Aorta (tissue), 5 donors: ENCODE data around the gene WNT11. TPM values are rescaled to one million over a fixed set of nuclear protein-coding genes. Genes with fewer than 3 reads are reported as not detected.
A peak's percentile ranks its signal among the peaks of the same experiment; 100 is the strongest.

Experiments
- ATAC-seq: fragments of 200-7000 bp; cut with Tn5 transposase; one replicate; pipeline ENCODE4 v1.9.1; 2022; ENCODE audit warnings: moderate library complexity; ENCODE audit not compliant: low FRiP score
- DNase-seq, 2 donors: peaks; one replicate each; pipeline ENCODE4 v3.0.0-alpha.2; 2020
- H3K27ac ChIP-seq, 2 donors: one replicate each; pipeline ENCODE4 v1.5.1; 2013; ENCODE audit warnings: low read length in 2 of 2, mild to moderate bottlenecking in 2 of 2, moderate library complexity in 2 of 2, control low read depth in 1 of 2, inconsistent platforms in 1 of 2, low read depth in 1 of 2
- H3K27me3 ChIP-seq, 2 donors: one replicate each; pipeline ENCODE4 v1.6.1; 2013; ENCODE audit warnings: control low read depth in 1 of 2, low read length in 1 of 2, mild to moderate bottlenecking in 1 of 2, moderate library complexity in 1 of 2; ENCODE audit not compliant: insufficient read depth in 2 of 2, control insufficient read depth in 1 of 2
- H3K36me3 ChIP-seq, 2 donors: one replicate each; pipeline ENCODE4 v1.6.1; 2013; ENCODE audit warnings: control low read depth in 1 of 2, low read length in 1 of 2, mild to moderate bottlenecking in 1 of 2; ENCODE audit not compliant: insufficient read depth in 2 of 2, control insufficient read depth in 1 of 2
- H3K4me1 ChIP-seq, 2 donors: one replicate each; pipeline ENCODE4 v1.6.1; 2013; ENCODE audit warnings: low read length in 2 of 2, control low read depth in 1 of 2, mild to moderate bottlenecking in 1 of 2, moderate library complexity in 1 of 2; ENCODE audit not compliant: insufficient read depth in 2 of 2, control insufficient read depth in 1 of 2
- H3K4me3 ChIP-seq, 2 donors: one replicate each; pipeline ENCODE4 v1.5.1; 2013; ENCODE audit warnings: low read length in 2 of 2, control low read depth in 1 of 2, mild to moderate bottlenecking in 1 of 2
- H3K9me3 ChIP-seq: one replicate; pipeline ENCODE4 v1.6.1; 2013; ENCODE audit warnings: mild to moderate bottlenecking, low read length; ENCODE audit not compliant: control insufficient read depth
- whole genome bisulfite sequencing, 2 donors: extraction: QIAGEN DNeasy Blood & Tissue Kit; methylation state at CpG; one replicate each; pipeline ENCODE4 v1.1.7; 2013; 5-methylcytosine and 5-hydroxymethylcytosine counted together
- intact Hi-C, 2 donors: fragments of 100-400 bp; cut with DNase I; formaldehyde crosslinking; loops; one replicate each; pipeline versions ENCODE4 v1.14.2 to v1.15.0; 2022
- polyA plus RNA-seq, 2 donors: library from polyadenylated mRNA; stranded (reverse); fragments of 200-250 nt; gene quantifications; one replicate each; pipeline ENCODE4 v1.2.3, GENCODE V29; 2013
- total RNA-seq, 2 donors: library from RNA; stranded (reverse); fragmentation: NEBNext Ultra II Directional; extraction: Animal tissue kit (Norgen Biotek cat#: 25700); gene quantifications; one replicate each; pipeline ENCODE4 v1.2.1, GENCODE V29; 2021
- donor health status: healthy with polysubstance abuse.
- donor health status: Bipolar disorder and iron deficiency.
- donor health status: DM: no; HTN: no; CAD: no.
- donor health status: DM: no; HTN: no; CAD: no.
- donor health status: DM: yes; HTN: yes; CAD: no.

The WNT11 gene
- total and polyA plus RNA-seq, 4 donors = 0.25 to 30.0 (median 4.1) TPM

- no peaks in the 10 kb centered on the region for H3K27me3 ChIP-seq
- no peaks in the 10 kb centered on the region for H3K4me1 ChIP-seq
- peak in 1 of 2 donors; percentile 66 for DNase-seq
- H3K4me3 ChIP-seq = no peak overlapping the region
- H3K36me3 ChIP-seq = no peaks in the 10 kb centered on the region
- H3K27ac ChIP-seq = no peak overlapping the region
- ATAC-seq = no peak
- intact Hi-C loops = loop anchor here in 1 of 2 donors (10.0 kb wide), 1 partner anchor 355 kb away; no protein-coding TSS in a partner anchor
- WGBS, 2 donors = 88 to 92% methylated on average over 14 of the region's 14 CpGs
- no peaks in the 10 kb centered on the region for H3K9me3 ChIP-seq
Measured at GRCh38 chr11:76159983-76160661, 46.2 kb downstream of the WNT11 start.

GRCh38 chr11:76159303-76159937, 46.9 kb downstream of the WNT11 start:
- ATAC-seq (no peak), DNase-seq (peak in 1 of 2 donors; percentile 56)
- no peak overlapping the region for H3K4me3 ChIP-seq
- no peak overlapping the region for H3K27ac ChIP-seq
- no peaks in the 10 kb centered on the region for H3K27me3 ChIP-seq
- WGBS, 2 donors = 85 to 90% methylated on average over 14 of the region's 14 CpGs
- no peaks in the 10 kb centered on the region for H3K4me1 ChIP-seq
- no peaks in the 10 kb centered on the region for H3K9me3 ChIP-seq
- intact Hi-C loops = loop anchor here in 1 of 2 donors (10.0 kb wide), 1 partner anchor 355 kb away; no protein-coding TSS in a partner anchor
- H3K36me3 ChIP-seq = no peaks in the 10 kb centered on the region

- intact Hi-C loops = loop anchor here in 1 of 2 donors (10.0 kb wide), 1 partner anchor 354 kb away; no protein-coding TSS in a partner anchor
- no peaks in the 10 kb centered on the region for H3K9me3 ChIP-seq
- H3K27me3 ChIP-seq = no peaks in the 10 kb centered on the region
- WGBS, 2 donors = 92 to 96% methylated on average over 24 of the region's 24 CpGs
- DNase-seq = peak in 1 of 2 donors; percentile 43
- no peaks in the 10 kb centered on the region for H3K36me3 ChIP-seq
- no peak overlapping the region for H3K4me3 ChIP-seq
- H3K4me1 ChIP-seq = no peaks in the 10 kb centered on the region
- no peak for ATAC-seq
- no peak overlapping the region for H3K27ac ChIP-seq
Measured at GRCh38 chr11:76158394-76159302, 47.7 kb downstream of the WNT11 start.

GRCh38 chr11:76157891-76158290, 48.4 kb downstream of the WNT11 start:
- DNase-seq (no peak), ATAC-seq (no peak)
- intact Hi-C loops = loop anchor here in 1 of 2 donors (10.0 kb wide), 1 partner anchor 353 kb away; no protein-coding TSS in a partner anchor

DNA sequence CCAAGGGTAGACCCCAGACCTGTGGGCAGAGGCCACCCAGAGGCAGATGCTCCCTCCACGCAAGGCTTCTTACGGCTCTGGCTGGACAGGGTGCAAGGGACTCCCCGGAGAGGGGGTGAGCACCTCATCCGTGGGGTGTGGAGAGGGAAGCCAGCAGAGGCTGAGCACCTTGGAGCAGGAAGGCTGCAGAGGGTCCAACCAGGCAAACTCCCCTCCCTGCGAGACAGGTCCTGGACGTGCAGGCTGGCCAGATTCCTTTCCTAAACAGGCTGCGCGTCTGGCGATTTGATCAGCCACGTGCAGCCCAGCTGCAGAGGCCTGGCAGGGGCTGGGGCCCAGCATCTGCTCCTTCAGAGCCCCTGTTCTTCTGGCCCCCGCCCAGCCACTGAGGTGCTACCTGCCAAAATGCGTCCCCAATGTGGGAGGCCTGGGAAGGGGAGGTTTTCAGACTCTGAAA, 49.3 kb downstream of the WNT11 start:
- H3K36me3 ChIP-seq = no peaks in the 10 kb centered on the region
- no peaks in the 10 kb centered on the region for H3K27me3 ChIP-seq
- peak in 1 of 2 donors; percentile 56 for DNase-seq
- no peaks in the 10 kb centered on the region for H3K9me3 ChIP-seq
- intact Hi-C loops = loop anchor here in 1 of 2 donors (10.0 kb wide), 1 partner anchor 352 kb away; no protein-coding TSS in a partner anchor
- 87 to 88% methylated on average over 12 of the region's 12 CpGs for WGBS, 2 donors
- H3K27ac ChIP-seq = no peak overlapping the region
- ATAC-seq = no peak
- no peaks in the 10 kb centered on the region for H3K4me1 ChIP-seq
- no peak overlapping the region for H3K4me3 ChIP-seq

More at GRCh38 chr11:76157891-76158290, 48.4 kb downstream of the WNT11 start:
- H3K4me3 ChIP-seq = no peak overlapping the region
- H3K4me1 ChIP-seq = no peaks in the 10 kb centered on the region
- no peaks in the 10 kb centered on the region for H3K36me3 ChIP-seq
- no peak overlapping the region for H3K27ac ChIP-seq
- no peaks in the 10 kb centered on the region for H3K9me3 ChIP-seq
- H3K27me3 ChIP-seq = no peaks in the 10 kb centered on the region
- 77 to 78% methylated on average over 7 of the region's 7 CpGs for WGBS, 2 donors

DNA sequence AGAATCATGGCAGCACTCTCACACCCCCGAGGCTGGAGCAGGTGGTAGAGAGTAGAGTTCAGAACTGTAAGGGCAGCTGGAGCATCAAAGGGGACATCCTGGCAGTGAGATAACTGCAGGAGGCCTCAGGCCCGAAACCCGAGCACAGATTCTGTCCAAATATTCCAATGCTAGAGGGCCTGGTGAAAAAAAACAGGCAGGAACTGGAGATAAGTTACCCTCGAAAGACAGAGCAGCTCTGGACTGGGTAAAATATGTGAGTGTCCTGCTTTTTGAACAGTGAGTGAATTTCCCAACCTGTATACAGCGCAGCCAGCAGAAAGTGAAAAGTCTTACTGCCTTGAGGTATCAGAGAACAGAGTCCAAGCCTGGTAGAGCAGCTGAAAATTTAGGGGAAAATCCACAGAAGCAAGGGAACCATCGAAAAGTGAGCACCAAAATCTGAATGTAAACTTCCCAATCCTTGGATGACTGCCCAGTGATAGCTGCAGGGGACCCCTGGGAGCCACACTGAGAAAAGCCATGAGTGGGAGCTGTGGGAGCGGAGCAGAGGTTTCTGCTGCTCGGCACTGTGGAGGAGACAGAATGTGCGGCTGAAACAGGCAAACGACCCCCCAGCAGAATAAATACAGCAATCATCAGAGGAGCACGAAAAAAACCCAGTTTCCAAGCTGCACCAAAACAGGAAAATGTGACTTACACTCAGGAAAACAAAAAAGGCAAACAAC, 50.6 kb downstream of the WNT11 start:
- H3K36me3 ChIP-seq = no peaks in the 10 kb centered on the region
- ATAC-seq (no peak), DNase-seq (no peak)
- H3K9me3 ChIP-seq = no peaks in the 10 kb centered on the region
- no peaks in the 10 kb centered on the region for H3K27me3 ChIP-seq
- 85 to 87% methylated on average over 11 of the region's 11 CpGs for WGBS, 2 donors
- H3K4me3 ChIP-seq = no peak overlapping the region
- H3K4me1 ChIP-seq = no peaks in the 10 kb centered on the region
- no peak overlapping the region for H3K27ac ChIP-seq
- intact Hi-C loops = loop anchor here in 1 of 2 donors (10.0 kb wide), 1 partner anchor 351 kb away; no protein-coding TSS in a partner anchor

GRCh38 chr11:76153571-76153923, 52.8 kb downstream of the WNT11 start:
- Histone ChIP-seq H3K9me3 (no peaks in the 10 kb centered on the region), H3K4me1 (no peaks in the 10 kb centered on the region), H3K4me3 (no peak overlapping the region), H3K27me3 (no peaks in the 10 kb centered on the region), H3K36me3 (no peaks in the 10 kb centered on the region), H3K27ac (no peak overlapping the region)
- intact Hi-C loops = loop anchor here (2.0 to 10.0 kb wide), 3 partner anchors 261 to 351 kb away; no protein-coding TSS in a partner anchor
- peak in 1 of 2 donors; percentile 68 for DNase-seq
- ATAC-seq = no peak
- WGBS, 2 donors = 74 to 79% methylated on average over 6 of the region's 6 CpGs
